Measurements from ENCODE around the gene ASPHD2. TPM values are rescaled to one million over a fixed set of nuclear protein-coding genes. Genes with fewer than 3 reads are reported as not detected.

ASPHD2 gene
- total RNA-seq, 1 experiment from 2014 or later: 7.1 TPM

GRCh38 chr22:26446808-26447515, 17.9 kb downstream of the ASPHD2 start:
- Histone ChIP-seq H2AFZ (ENCODE audit: low read length) (no peak overlapping the region), H3K9ac (ENCODE audit: extremely low read depth, insufficient read length, low read length) (no peak overlapping the region), H4K5ac (ENCODE audit: insufficient read length, low read depth, low read length) (no peak overlapping the region), H4K91ac (ENCODE audit: insufficient read length, low read depth, low read length) (no peak overlapping the region), H4K8ac (replicated peaks; ENCODE audit: insufficient read length, low read depth, low read length) (no peak overlapping the region), H3K27me3 (ENCODE audit: insufficient read depth, low read length) (no peaks in the 10 kb centered on the region), H3K23me2 (ENCODE audit: insufficient read length, low read depth, low read length, poor library complexity, severe bottlenecking) (no peaks in the 10 kb centered on the region), H2BK15ac (ENCODE audit: low read depth, low read length) (no peak overlapping the region), H2BK5ac (ENCODE audit: insufficient read length, low read length) (no peak overlapping the region), H3K4ac (ENCODE audit: low read depth, low read length) (no peak overlapping the region), H3K14ac (ENCODE audit: insufficient read depth, low read length) (no peak overlapping the region), H2BK120ac (ENCODE audit: low read depth, low read length, poor library complexity, severe bottlenecking) (no peak overlapping the region), H2AK5ac (ENCODE audit: insufficient read length, low read length) (no peak overlapping the region), H3K79me2 (ENCODE audit: insufficient read depth, low read length) (no peaks in the 10 kb centered on the region), H3K27ac (ENCODE audit: insufficient read length, low read depth, low read length) (no peak overlapping the region), H3T11ph (ENCODE audit: low read length) (no peak overlapping the region), H3K18ac (ENCODE audit: insufficient read length, low read depth, low read length) (no peak overlapping the region), H3K23ac (ENCODE audit: insufficient read length, low read depth, low read length) (no peak overlapping the region), H2BK20ac (ENCODE audit: low read depth, low read length, poor library complexity, severe bottlenecking) (no peak overlapping the region), H3K4me2 (ENCODE audit: insufficient read depth, insufficient read length, low read length) (no peak overlapping the region), H4K20me1 (ENCODE audit: control insufficient read depth, insufficient read depth, insufficient read length) (no peaks in the 10 kb centered on the region), H2BK12ac (ENCODE audit: insufficient read length, low read depth, low read length) (no peak overlapping the region), H3K56ac (ENCODE audit: insufficient read length, low read depth, low read length) (no peak overlapping the region), H3K9me3 (ENCODE audit: control insufficient read depth, low read depth, low read length) (no peaks in the 10 kb centered on the region), H3K4me1 (ENCODE audit: insufficient read depth, low read length) (no peaks in the 10 kb centered on the region), H3K79me1 (ENCODE audit: insufficient read depth, low read depth, low read length, poor library complexity, severe bottlenecking) (no peaks in the 10 kb centered on the region)
- TF ChIP-seq CTCF (conservative IDR thresholded peaks at IDR 0.05): no peak
- no peaks in the 10 kb centered on the region for H3K27me3 Mint-ChIP-seq (ENCODE audit: low read depth)
- peaks cover 4 to 18% (median 18%) of the 10 kb centered on the region in 3 experiments; a peak in 6 of 7 replicates for H3K36me3 Mint-ChIP-seq (ENCODE audit: insufficient read depth in 1 of 3, low read depth in 3 of 3)
- H3K9me3 Mint-ChIP-seq: no peaks in the 10 kb centered on the region
- peaks cover 7 to 15% of the 10 kb centered on the region in 2 experiments for H3K4me1 Mint-ChIP-seq
- no peak for DNase-seq
- peak overlapping the region; percentile 44 to 76 (median 60); a peak in 6 of 7 replicates for H3K27ac Mint-ChIP-seq
- WGBS (ENCODE audit: extremely low coverage, insufficient read length, low lambda C conversion rate): no CpG with 5 or more reads among the region's 17 CpGs
- no peak overlapping the region for H3K4me3 Mint-ChIP-seq
